ENCODE data around the gene LSG1. TPM values are rescaled to one million over a fixed set of nuclear protein-coding genes. Genes with fewer than 3 reads are reported as not detected.
A peak's percentile ranks its signal among the peaks of the same experiment; 100 is the strongest.
"Not testable (repeated sequence)": the region's sequence is repeated elsewhere in the genome, so short reads cannot be mapped to it uniquely, and the experiment has no call there.

Gene LSG1
- total RNA-seq, 3 donors from 2014 or later: 68.4 to 82.0 (median 70.3) TPM

DNA sequence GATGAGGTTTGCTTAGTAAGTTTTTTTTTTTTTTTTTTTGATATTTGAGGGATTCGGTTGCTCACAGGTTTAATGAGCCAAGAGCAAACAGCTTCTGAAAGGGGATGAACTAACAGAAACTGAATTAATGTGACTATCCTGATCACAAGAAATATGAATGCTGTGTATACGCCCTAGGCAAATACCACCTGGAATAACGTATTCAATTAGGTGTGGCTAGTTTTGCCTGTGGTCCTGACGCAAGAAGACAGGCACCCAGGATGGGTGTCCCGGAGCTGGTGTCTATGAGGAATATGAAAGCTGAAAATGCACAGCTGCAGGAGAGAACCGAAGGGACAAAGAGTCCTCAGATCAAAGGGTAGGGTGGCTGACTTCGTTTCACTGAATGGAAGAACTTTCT is 14.6 kb downstream of the LSG1 start:
- DNase-seq: no peak
- no peak for ATAC-seq
- Mint-ChIP-seq H3K4me1 (ENCODE audit: low read depth) (peaks cover 25% of the 10 kb centered on the region), H3K9me3 (no peaks in the 10 kb centered on the region), H3K27me3 (ENCODE audit: low read depth) (no peaks in the 10 kb centered on the region), H3K4me3 (no peak overlapping the region), H3K36me3 (ENCODE audit: insufficient read depth) (peaks cover 55% of the 10 kb centered on the region)

DNA sequence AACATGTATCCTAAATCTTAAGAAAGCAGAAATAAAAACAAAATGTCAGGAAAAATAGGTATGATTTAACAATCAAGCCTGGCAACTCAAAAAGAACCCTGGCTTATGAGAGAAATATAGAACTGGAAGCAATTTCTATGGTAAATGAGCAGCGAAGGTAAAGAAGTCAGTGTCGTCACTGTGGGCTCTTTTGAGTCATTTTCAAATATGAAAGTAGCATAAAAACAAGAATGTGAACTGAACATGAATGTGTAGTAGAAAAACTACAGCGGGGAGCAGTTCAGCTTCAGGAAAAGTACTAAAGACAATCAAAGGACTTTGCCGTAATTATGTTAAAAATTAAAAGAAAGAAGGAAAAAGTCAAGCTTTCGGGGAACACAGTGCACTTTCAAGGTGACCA is 17.5 kb downstream of the LSG1 start:
- peaks cover 16% of the 10 kb centered on the region for H3K4me1 Mint-ChIP-seq (ENCODE audit: low read depth)
- DNase-seq (no peak), ATAC-seq (peak; percentile 74 to 84)
- H3K9me3 Mint-ChIP-seq: no peaks in the 10 kb centered on the region
- H3K4me3 Mint-ChIP-seq: peak overlapping the region; percentile 29
- no peaks in the 10 kb centered on the region for H3K27me3 Mint-ChIP-seq (ENCODE audit: low read depth)
- peaks cover 68% of the 10 kb centered on the region for H3K36me3 Mint-ChIP-seq (ENCODE audit: insufficient read depth)

DNA sequence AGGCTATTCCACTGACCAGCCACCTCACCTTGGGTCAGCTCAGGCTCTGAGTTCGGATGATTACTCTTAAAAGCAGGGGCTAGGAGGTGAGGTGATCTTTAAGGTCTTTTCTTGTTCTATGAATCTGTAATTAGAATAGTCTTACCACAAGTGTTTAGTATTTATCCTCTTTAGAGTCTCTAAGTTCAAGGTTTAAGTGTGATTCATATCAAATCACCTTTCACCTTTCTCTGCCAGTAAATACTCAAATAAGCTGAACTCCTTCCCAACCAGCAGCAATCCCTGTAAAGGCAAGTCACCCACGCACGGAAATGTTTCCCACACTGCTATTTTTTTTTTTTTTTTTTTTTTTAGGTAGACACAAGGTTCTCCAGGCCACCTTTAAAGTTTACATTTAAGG is 24.2 kb downstream of the LSG1 start:
- H3K9me3 Mint-ChIP-seq: no peaks in the 10 kb centered on the region
- DNase-seq: no peak
- no peak for ATAC-seq
- H3K4me1 Mint-ChIP-seq (ENCODE audit: low read depth): no peaks in the 10 kb centered on the region
- H3K36me3 Mint-ChIP-seq (ENCODE audit: insufficient read depth): peaks cover 67% of the 10 kb centered on the region
- H3K27me3 Mint-ChIP-seq (ENCODE audit: low read depth): no peaks in the 10 kb centered on the region
- H3K4me3 Mint-ChIP-seq: no peak overlapping the region

- DNase-seq: no peak
- Mint-ChIP-seq H3K36me3 (ENCODE audit: insufficient read depth) (peaks cover 46% of the 10 kb centered on the region), H3K9me3 (no peaks in the 10 kb centered on the region), H3K4me1 (ENCODE audit: low read depth) (peaks cover 4% of the 10 kb centered on the region), H3K4me3 (no peak overlapping the region), H3K27me3 (ENCODE audit: low read depth) (no peaks in the 10 kb centered on the region)
- no peak for ATAC-seq
Measured at GRCh38 chr3:194642769-194643168, 29.2 kb downstream of the LSG1 start.

GRCh38 chr3:194640829-194641228 is 31.2 kb downstream of the LSG1 start:
- DNase-seq: peak; percentile 26
- ATAC-seq: peak; percentile 60 to 75
- H3K36me3 Mint-ChIP-seq (ENCODE audit: insufficient read depth): peaks cover 36% of the 10 kb centered on the region
- no peaks in the 10 kb centered on the region for H3K9me3 Mint-ChIP-seq
- peaks cover 4% of the 10 kb centered on the region for H3K4me1 Mint-ChIP-seq (ENCODE audit: low read depth)
- H3K27me3 Mint-ChIP-seq (ENCODE audit: low read depth): no peaks in the 10 kb centered on the region
- no peak overlapping the region for H3K4me3 Mint-ChIP-seq

- no peak overlapping the region for H3K4me3 Mint-ChIP-seq
- no peak for DNase-seq
- H3K9me3 Mint-ChIP-seq: no peaks in the 10 kb centered on the region
- peaks cover 6% of the 10 kb centered on the region for H3K4me1 Mint-ChIP-seq (ENCODE audit: low read depth)
- H3K36me3 Mint-ChIP-seq (ENCODE audit: insufficient read depth): peaks cover 24% of the 10 kb centered on the region
- H3K27me3 Mint-ChIP-seq (ENCODE audit: low read depth): no peaks in the 10 kb centered on the region
- ATAC-seq: no peak
Measured at GRCh38 chr3:194638991-194639605, 32.9 kb downstream of the LSG1 start.

- no peak for ATAC-seq
- no peak for DNase-seq
- Mint-ChIP-seq H3K4me1 (ENCODE audit: low read depth) (peaks cover 8% of the 10 kb centered on the region), H3K27me3 (ENCODE audit: low read depth) (no peaks in the 10 kb centered on the region), H3K4me3 (no peak overlapping the region), H3K36me3 (ENCODE audit: insufficient read depth) (peaks cover 16% of the 10 kb centered on the region), H3K9me3 (no peaks in the 10 kb centered on the region)
Measured at GRCh38 chr3:194637541-194638400, 34.2 kb downstream of the LSG1 start.

- no peak overlapping the region for H3K4me3 Mint-ChIP-seq
- no peaks in the 10 kb centered on the region for H3K27me3 Mint-ChIP-seq (ENCODE audit: low read depth)
- no peak for DNase-seq
- ATAC-seq: no peak
- H3K9me3 Mint-ChIP-seq: no peaks in the 10 kb centered on the region
- peaks cover 8% of the 10 kb centered on the region for H3K4me1 Mint-ChIP-seq (ENCODE audit: low read depth)
- peaks cover 13% of the 10 kb centered on the region for H3K36me3 Mint-ChIP-seq (ENCODE audit: insufficient read depth)
Measured at GRCh38 chr3:194637066-194637465, 34.9 kb downstream of the LSG1 start.

GRCh38 chr3:194633349-194634004 is 38.5 kb downstream of the LSG1 start, which contains the start of gene TMEM44:
TSS of gene TMEM44 (minus strand) at chr3:194633419. CDS start at chr3:194633215, 204 bp downstream.
- DNase-seq: peak; percentile 43
- peak within 1 kb of the TSS; percentile 82 for H3K4me3 Mint-ChIP-seq
- peak; percentile 78 to 79 for ATAC-seq
- H3K9me3 Mint-ChIP-seq: no peaks in the 10 kb centered on the region
- H3K27me3 Mint-ChIP-seq (ENCODE audit: low read depth): no peaks in the 10 kb centered on the region
- no peaks in the 10 kb centered on the region for H3K36me3 Mint-ChIP-seq (ENCODE audit: insufficient read depth)
- H3K4me1 Mint-ChIP-seq (ENCODE audit: low read depth): peaks cover 4% of the 10 kb centered on the region

DNA sequence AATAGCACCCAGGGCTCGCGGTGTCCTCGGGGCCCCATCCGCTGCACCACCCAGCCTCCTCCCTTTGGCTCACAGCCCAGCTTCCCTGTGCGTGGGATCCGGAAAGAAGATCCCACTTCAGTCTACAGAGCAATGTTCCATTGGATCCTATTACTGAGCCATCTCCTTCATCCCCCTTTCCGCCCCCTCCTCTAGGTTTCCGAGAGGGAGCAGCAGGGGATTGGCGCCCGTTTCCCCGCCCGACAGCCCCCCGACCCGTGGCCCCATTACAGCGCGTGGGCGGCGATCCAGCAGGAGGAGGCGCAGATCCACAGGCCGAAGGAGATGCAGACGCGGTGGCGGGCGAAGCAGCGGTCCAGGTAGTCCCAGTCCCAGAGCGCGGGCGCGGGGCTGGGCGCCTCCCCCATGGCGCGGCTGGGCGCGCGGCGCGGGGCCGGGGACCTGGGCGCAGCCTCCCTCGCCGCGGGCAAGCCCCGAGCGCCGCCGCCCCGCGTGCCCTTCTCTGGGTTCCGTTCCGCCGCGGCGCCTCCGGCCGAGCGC is 39.1 kb downstream of the LSG1 start:
- H3K4me1 Mint-ChIP-seq (ENCODE audit: low read depth): peaks cover 4% of the 10 kb centered on the region
- ATAC-seq (peak; percentile 73 to 74), DNase-seq (no peak)
- no peaks in the 10 kb centered on the region for H3K9me3 Mint-ChIP-seq
- H3K4me3 Mint-ChIP-seq: peak overlapping the region; percentile 81
- no peaks in the 10 kb centered on the region for H3K36me3 Mint-ChIP-seq (ENCODE audit: insufficient read depth)
- no peaks in the 10 kb centered on the region for H3K27me3 Mint-ChIP-seq (ENCODE audit: low read depth)

DNA sequence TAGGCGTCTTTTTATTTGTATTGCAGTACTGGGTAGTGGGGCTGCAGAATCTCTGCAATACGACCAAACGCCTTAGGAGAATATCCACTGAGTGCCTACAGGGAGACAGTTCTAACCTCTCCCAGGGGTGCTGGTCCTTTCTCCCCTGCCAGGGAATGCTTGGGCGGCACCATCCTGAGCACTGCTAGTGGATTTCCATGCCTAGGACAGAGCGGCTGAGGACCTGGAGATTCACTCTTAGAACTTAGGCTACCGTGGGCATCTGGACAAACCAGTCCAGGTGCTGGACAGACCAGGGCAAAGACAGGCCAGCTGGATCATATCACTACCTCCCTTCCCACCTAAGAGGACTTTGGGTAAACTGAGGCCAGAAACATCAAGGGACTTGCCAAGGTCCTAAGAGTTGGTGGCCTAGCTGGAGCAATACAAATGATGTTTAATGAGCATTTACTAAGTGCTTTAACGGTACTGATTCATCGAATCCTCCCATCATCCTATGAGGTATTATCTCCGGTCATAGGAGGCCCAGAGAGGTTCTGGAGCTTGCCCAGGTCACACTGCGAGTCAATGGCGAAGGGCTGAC is 39.7 kb downstream of the LSG1 start:
- ATAC-seq (no peak), DNase-seq (no peak)
- H3K27me3 Mint-ChIP-seq (ENCODE audit: low read depth): no peaks in the 10 kb centered on the region
- no peaks in the 10 kb centered on the region for H3K9me3 Mint-ChIP-seq
- H3K36me3 Mint-ChIP-seq (ENCODE audit: insufficient read depth): no peaks in the 10 kb centered on the region
- peak overlapping the region; percentile 81 for H3K4me3 Mint-ChIP-seq
- H3K4me1 Mint-ChIP-seq (ENCODE audit: low read depth): peaks cover 4% of the 10 kb centered on the region

DNA sequence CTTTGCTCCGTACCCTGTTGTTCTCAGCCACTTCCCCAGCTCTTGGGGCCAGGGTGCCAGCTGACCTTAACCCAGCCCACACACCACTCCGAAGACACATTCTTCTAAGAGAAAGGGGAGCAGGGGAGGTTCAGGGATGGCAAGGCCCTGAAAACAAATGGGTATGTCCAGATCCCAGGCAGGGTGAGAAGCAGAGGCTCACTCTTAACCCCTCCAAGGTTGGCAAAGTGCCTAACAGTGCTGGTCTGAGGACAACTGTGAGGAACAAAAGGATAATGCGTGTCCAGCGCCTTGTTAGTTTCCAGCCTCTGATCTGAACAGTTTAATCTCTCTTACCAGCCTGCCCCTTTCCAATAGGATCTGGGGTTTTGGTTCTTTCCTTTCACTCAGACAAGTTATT is 40.3 kb downstream of the LSG1 start:
- peak overlapping the region; percentile 81 for H3K4me3 Mint-ChIP-seq
- peaks cover 4% of the 10 kb centered on the region for H3K4me1 Mint-ChIP-seq (ENCODE audit: low read depth)
- DNase-seq (no peak), ATAC-seq (no peak)
- H3K36me3 Mint-ChIP-seq (ENCODE audit: insufficient read depth): no peaks in the 10 kb centered on the region
- H3K27me3 Mint-ChIP-seq (ENCODE audit: low read depth): no peaks in the 10 kb centered on the region
- no peaks in the 10 kb centered on the region for H3K9me3 Mint-ChIP-seq

DNA sequence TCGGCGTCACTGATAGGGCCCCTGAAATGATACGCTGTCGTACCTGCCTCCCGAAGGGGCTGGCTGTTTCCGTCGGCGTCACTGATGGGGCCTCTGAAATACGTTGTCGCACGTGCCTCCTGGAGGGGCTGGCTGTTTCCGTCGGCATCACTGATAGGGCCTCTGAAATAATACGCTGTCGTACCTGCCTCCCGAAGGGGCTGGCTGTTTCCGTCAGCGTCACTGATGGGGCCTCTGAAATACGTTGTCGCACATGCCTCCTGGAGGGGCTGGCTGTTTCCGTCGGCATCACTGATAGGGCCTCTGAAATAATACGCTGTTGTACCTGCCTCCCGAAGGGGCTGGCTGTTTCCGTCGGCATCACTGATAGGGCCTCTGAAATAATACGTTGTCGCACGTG is 41.3 kb downstream of the LSG1 start:
- H3K4me1 Mint-ChIP-seq (ENCODE audit: low read depth); H3K27me3 Mint-ChIP-seq (ENCODE audit: low read depth); DNase-seq; H3K36me3 Mint-ChIP-seq (ENCODE audit: insufficient read depth); ATAC-seq; H3K9me3 Mint-ChIP-seq; H3K4me3 Mint-ChIP-seq: not testable (repeated sequence)

- Mint-ChIP-seq H3K9me3 (no peaks in the 10 kb centered on the region), H3K4me3 (no peak overlapping the region), H3K36me3 (ENCODE audit: insufficient read depth) (no peaks in the 10 kb centered on the region), H3K4me1 (ENCODE audit: low read depth) (no peaks in the 10 kb centered on the region), H3K27me3 (ENCODE audit: low read depth) (no peaks in the 10 kb centered on the region)
- no peak for ATAC-seq
- DNase-seq: no peak
Measured at GRCh38 chr3:194624956-194625355, 47.0 kb downstream of the LSG1 start.

All from activated T-cell treated with anti-CD3 and anti-CD28 coated beads, Interleukin-2, amount 50 U/mL, for 4 hours (primary cell).